Upper lobe of left lung (tissue), 6 donors: ENCODE data around the gene EYS. TPM values are rescaled to one million over a fixed set of nuclear protein-coding genes. Genes with fewer than 3 reads are reported as not detected.

ENCODE experiments used
- ATAC-seq, 2 donors: fragments of 200-7000 bp; cut with Tn5 transposase; one replicate each; pipeline ENCODE4 v1.9.1; 2022; ENCODE audit warnings: mild to moderate bottlenecking in 2 of 2, moderate library complexity in 2 of 2; ENCODE audit not compliant: low FRiP score in 2 of 2
- DNase-seq, 2 donors: peaks; one replicate each; pipeline ENCODE4 v3.0.0-alpha.2; 2019 to 2020
- H3K27ac ChIP-seq, 4 donors: fragments of 200-600 bp; sonication (generic); one replicate each; pipeline ENCODE4 v1.5.1; 2016 to 2019
- H3K27me3 ChIP-seq, 4 donors: fragments of 200-600 bp; sonication (generic); one replicate each; pipeline ENCODE4 v1.5.1; 2017 to 2019
- H3K36me3 ChIP-seq, 4 donors: fragments of 200-600 bp; sonication (generic); one replicate each; pipeline ENCODE4 v1.5.1; 2016 to 2019
- H3K4me1 ChIP-seq, 4 donors: fragments of 200-600 bp; sonication (generic); one replicate each; pipeline ENCODE4 v1.5.1; 2018 to 2019
- H3K4me3 ChIP-seq, 4 donors: fragments of 200-600 bp; sonication (generic); one replicate each; pipeline ENCODE4 v1.5.1; 2017 to 2019; ENCODE audit warnings: mild to moderate bottlenecking in 2 of 4, moderate library complexity in 1 of 4
- H3K9me3 ChIP-seq, 4 donors: fragments of 200-600 bp; sonication (generic); one replicate each; pipeline ENCODE4 v1.5.1; 2018 to 2019
- EP300 ChIP-seq, 4 donors: sonication (generic); formaldehyde crosslinking; IDR thresholded peaks; one replicate each; pipeline ENCODE4 v1.5.1; 2017; ENCODE audit warnings: antibody characterized with exemption in 4 of 4, control low read depth in 2 of 4
- POLR2A ChIP-seq, 4 donors: fragments of 450-650 bp; IDR thresholded peaks; one replicate each; pipeline ENCODE4 v1.5.1; 2016 to 2017; ENCODE audit warnings: antibody characterized with exemption in 4 of 4, mild to moderate bottlenecking in 2 of 4
- POLR2AphosphoS5 ChIP-seq, 2 donors: sonication (generic); formaldehyde crosslinking; IDR thresholded peaks; one replicate each; pipeline ENCODE4 v1.5.1; 2017; ENCODE audit warnings: antibody characterized with exemption in 2 of 2
- WGBS, 2 donors: methylation state at CpG; one replicate each; pipeline ENCODE4 v1.1.5; 2017 to 2018; 5-methylcytosine and 5-hydroxymethylcytosine counted together
- total RNA-seq, 6 donors: library from RNA; depleted of rRNA in 4 of 6; stranded (reverse); fragments of >200 nt in 4 of 6; gene quantifications; one replicate each; pipeline versions ENCODE4 v1.1.0 to v1.2.1, GENCODE V29; 2016 to 2021
- TF ChIP-seq, protein P1 (sequence below), 6 experiments: fragments of 450-650 bp in 4 of 6; fragments of 200-600 bp in 2 of 6; sonication (generic) in 2 of 6; IDR thresholded peaks; one replicate each; pipeline ENCODE4 v1.5.1; 2016 to 2019; ENCODE audit warnings: antibody characterized with exemption in 6 of 6
- donor health status: DM: no; HTN: no; CAD: no; lungs with moderate emphysema.
- donor health status: DM: no; HTN: yes; CAD: no; lungs with severe emphysema.

The EYS gene
- total RNA-seq, 6 donors from 2014 or later, result under 0.01 to 0.46 (median 0.28) TPM; not detected in 2

- Histone ChIP-seq H3K9me3 (no peaks in the 10 kb centered on the region), H3K4me1 (no peaks in the 10 kb centered on the region), H3K4me3 (no peak overlapping the region), H3K27me3 (no peaks in the 10 kb centered on the region), H3K36me3 (no peaks in the 10 kb centered on the region), H3K27ac (no peak overlapping the region)
- WGBS, 2 donors, result 42 to 46% methylated on average over 3 of the region's 3 CpGs
- no peak for TF ChIP-seq POLR2A (IDR thresholded peaks at IDR 0.05)
- no peak for TF ChIP-seq EP300 (IDR thresholded peaks at IDR 0.05)
- TF ChIP-seq, protein P1, sequence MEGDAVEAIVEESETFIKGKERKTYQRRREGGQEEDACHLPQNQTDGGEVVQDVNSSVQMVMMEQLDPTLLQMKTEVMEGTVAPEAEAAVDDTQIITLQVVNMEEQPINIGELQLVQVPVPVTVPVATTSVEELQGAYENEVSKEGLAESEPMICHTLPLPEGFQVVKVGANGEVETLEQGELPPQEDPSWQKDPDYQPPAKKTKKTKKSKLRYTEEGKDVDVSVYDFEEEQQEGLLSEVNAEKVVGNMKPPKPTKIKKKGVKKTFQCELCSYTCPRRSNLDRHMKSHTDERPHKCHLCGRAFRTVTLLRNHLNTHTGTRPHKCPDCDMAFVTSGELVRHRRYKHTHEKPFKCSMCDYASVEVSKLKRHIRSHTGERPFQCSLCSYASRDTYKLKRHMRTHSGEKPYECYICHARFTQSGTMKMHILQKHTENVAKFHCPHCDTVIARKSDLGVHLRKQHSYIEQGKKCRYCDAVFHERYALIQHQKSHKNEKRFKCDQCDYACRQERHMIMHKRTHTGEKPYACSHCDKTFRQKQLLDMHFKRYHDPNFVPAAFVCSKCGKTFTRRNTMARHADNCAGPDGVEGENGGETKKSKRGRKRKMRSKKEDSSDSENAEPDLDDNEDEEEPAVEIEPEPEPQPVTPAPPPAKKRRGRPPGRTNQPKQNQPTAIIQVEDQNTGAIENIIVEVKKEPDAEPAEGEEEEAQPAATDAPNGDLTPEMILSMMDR (IDR thresholded peaks at IDR 0.05), result no peak
- no peak for TF ChIP-seq POLR2AphosphoS5 (IDR thresholded peaks at IDR 0.05)
- DNase-seq, result no peak
- ATAC-seq, result no peak
Measured at GRCh38 chr6:64233746-64234145, 1473.3 kb downstream of the EYS start.

- Histone ChIP-seq H3K27ac (no peak overlapping the region), H3K4me1 (no peaks in the 10 kb centered on the region), H3K4me3 (no peak overlapping the region), H3K9me3 (no peaks in the 10 kb centered on the region), H3K27me3 (no peaks in the 10 kb centered on the region), H3K36me3 (no peaks in the 10 kb centered on the region)
- ATAC-seq, result no peak
- no peak for DNase-seq
- 89 to 93% methylated on average over 4 of the region's 4 CpGs for WGBS, 2 donors
- TF ChIP-seq, protein P1 (IDR thresholded peaks at IDR 0.05), result no peak
- TF ChIP-seq EP300 (IDR thresholded peaks at IDR 0.05) (no peak), POLR2A (IDR thresholded peaks at IDR 0.05) (no peak), POLR2AphosphoS5 (IDR thresholded peaks at IDR 0.05) (no peak)
Measured at GRCh38 chr6:64231928-64232327, 1475.1 kb downstream of the EYS start.

DNA sequence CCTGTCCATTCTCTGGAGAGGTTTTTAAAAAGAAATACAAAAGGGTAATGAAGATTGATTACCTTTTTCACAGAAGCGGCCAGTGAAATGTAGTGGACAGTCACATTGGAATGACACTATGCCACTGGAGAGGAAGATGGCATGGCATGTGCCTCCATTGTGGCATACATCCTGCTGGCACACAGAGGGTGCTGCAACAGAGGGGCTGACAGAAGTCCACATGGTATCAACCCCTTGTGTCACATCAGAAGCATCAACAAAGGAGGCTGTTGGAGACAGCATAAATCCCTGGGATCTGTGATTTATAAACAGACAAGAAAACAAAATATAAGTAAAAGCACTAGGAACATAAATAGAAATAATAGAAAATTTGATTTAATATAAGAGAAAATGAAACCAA, 1476.5 kb downstream of the EYS start:
- no peak for ATAC-seq
- no peak for DNase-seq
- WGBS, 2 donors, result 53 to 77% methylated on average over 1 of the region's 1 CpG
- TF ChIP-seq POLR2A (IDR thresholded peaks at IDR 0.05), result no peak
- TF ChIP-seq, protein P1 (IDR thresholded peaks at IDR 0.05), result no peak
- TF ChIP-seq POLR2AphosphoS5 (IDR thresholded peaks at IDR 0.05), result no peak
- no peak for TF ChIP-seq EP300 (IDR thresholded peaks at IDR 0.05)
- H3K4me3 ChIP-seq, result no peak overlapping the region
- no peaks in the 10 kb centered on the region for H3K36me3 ChIP-seq
- H3K27me3 ChIP-seq, result no peaks in the 10 kb centered on the region
- H3K27ac ChIP-seq, result no peak overlapping the region
- H3K9me3 ChIP-seq, result no peaks in the 10 kb centered on the region
- no peaks in the 10 kb centered on the region for H3K4me1 ChIP-seq

DNA sequence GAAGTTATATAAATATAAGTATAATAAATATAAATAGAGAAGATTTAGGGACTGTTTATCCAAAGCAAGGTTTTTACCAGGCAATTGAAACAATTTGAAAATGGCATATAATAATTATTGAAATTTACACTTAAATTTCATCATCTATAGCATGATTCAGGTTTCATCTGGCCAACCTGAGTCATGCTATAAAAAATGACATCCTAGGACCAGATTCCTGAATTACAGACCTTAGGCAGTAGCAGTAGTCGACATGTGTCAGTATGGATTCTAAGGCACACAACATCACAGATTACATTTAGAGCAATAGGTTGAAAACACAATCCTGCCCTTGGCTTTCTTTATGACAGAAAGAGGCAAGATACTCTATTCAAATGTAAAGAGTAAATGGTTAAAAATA, 1479.2 kb downstream of the EYS start:
- no peaks in the 10 kb centered on the region for H3K36me3 ChIP-seq
- no peaks in the 10 kb centered on the region for H3K27me3 ChIP-seq
- ATAC-seq (no peak), DNase-seq (no peak)
- H3K27ac ChIP-seq, result no peak overlapping the region
- H3K4me3 ChIP-seq, result no peak overlapping the region
- no peak for TF ChIP-seq POLR2A (IDR thresholded peaks at IDR 0.05)
- TF ChIP-seq POLR2AphosphoS5 (IDR thresholded peaks at IDR 0.05), result no peak
- TF ChIP-seq, protein P1 (IDR thresholded peaks at IDR 0.05), result no peak
- TF ChIP-seq EP300 (IDR thresholded peaks at IDR 0.05), result no peak
- no peaks in the 10 kb centered on the region for H3K4me1 ChIP-seq
- H3K9me3 ChIP-seq, result no peaks in the 10 kb centered on the region
- WGBS, 2 donors, result 74 to 83% methylated on average over 1 of the region's 1 CpG

- Histone ChIP-seq H3K9me3 (no peaks in the 10 kb centered on the region), H3K27me3 (no peaks in the 10 kb centered on the region), H3K36me3 (no peaks in the 10 kb centered on the region), H3K4me3 (no peak overlapping the region), H3K4me1 (no peaks in the 10 kb centered on the region), H3K27ac (no peak overlapping the region)
- TF ChIP-seq POLR2A (IDR thresholded peaks at IDR 0.05), result no peak
- TF ChIP-seq EP300 (IDR thresholded peaks at IDR 0.05), result no peak
- no peak for TF ChIP-seq POLR2AphosphoS5 (IDR thresholded peaks at IDR 0.05)
- TF ChIP-seq, protein P1 (IDR thresholded peaks at IDR 0.05), result no peak
- ATAC-seq (no peak), DNase-seq (no peak)
Measured at GRCh38 chr6:64225503-64225902, 1481.5 kb downstream of the EYS start.
